SK-N-MC (cell line): Measurements from ENCODE around the gene PCDHA1.

Experiments used
- EZH2 ChIP-seq: fragments of 200-600 bp; sonication (generic); IDR thresholded peaks from one replicate; pipeline ENCODE4 v1.6.1; 2017; ENCODE audit warnings: antibody characterized with exemption
- FOXP2 ChIP-seq: optimal IDR thresholded peaks from 2 replicates; pipeline ENCODE3; 2011; ENCODE audit warnings: mild to moderate bottlenecking, moderate library complexity; ENCODE audit not compliant: insufficient read depth; ENCODE audit errors: extremely low read length, control extremely low read depth
- POLR2AphosphoS5 ChIP-seq: IDR thresholded peaks from 2 replicates; pipeline ENCODE4 v1.6.1; 2012; ENCODE audit warnings: mild to moderate bottlenecking, low read depth, low read length, borderline replicate concordance

DNA sequence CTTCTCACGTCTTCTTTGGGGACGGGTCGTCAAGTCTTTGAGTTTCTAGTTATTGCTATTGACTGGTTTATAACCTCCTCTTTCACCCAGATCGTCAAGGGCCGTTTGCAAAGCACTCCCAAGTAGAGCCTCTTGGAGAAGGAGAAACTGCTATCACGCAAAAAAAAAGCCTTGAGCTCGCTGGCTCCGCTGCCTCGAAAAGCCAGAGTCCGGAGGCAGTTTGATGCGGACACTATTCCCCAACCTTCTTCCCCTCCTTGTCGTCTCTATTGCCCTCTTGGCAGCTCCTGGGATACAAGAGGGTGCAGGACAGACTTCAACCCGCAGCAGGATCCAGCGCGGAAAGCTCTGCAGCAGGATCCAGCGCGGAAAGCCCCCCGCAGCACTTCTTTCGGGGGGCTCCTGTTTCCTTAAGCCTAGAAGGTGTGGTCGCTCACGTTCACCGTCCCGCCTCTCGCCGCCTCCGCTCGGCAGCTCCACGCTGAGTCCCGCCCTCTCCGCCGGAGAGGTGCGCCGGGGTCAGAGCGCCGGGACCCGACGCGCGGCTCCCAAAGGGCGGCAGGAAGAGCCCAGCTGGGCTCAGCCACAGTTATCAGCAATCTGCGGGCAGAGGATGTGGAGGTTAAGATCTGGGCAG is 140.0 kb downstream of the PCDHA1 start, which contains the start of gene PCDHAC1:
- no peak for TF ChIP-seq EZH2
- no peak for TF ChIP-seq POLR2AphosphoS5
- no peak for TF ChIP-seq FOXP2
